Measurements from ENCODE around the gene GRK1.

- TF ChIP-seq, protein P1, sequence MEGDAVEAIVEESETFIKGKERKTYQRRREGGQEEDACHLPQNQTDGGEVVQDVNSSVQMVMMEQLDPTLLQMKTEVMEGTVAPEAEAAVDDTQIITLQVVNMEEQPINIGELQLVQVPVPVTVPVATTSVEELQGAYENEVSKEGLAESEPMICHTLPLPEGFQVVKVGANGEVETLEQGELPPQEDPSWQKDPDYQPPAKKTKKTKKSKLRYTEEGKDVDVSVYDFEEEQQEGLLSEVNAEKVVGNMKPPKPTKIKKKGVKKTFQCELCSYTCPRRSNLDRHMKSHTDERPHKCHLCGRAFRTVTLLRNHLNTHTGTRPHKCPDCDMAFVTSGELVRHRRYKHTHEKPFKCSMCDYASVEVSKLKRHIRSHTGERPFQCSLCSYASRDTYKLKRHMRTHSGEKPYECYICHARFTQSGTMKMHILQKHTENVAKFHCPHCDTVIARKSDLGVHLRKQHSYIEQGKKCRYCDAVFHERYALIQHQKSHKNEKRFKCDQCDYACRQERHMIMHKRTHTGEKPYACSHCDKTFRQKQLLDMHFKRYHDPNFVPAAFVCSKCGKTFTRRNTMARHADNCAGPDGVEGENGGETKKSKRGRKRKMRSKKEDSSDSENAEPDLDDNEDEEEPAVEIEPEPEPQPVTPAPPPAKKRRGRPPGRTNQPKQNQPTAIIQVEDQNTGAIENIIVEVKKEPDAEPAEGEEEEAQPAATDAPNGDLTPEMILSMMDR (IDR thresholded peaks at IDR 0.05; ENCODE audit: low read depth, low read length), result no peak
- no peak for TF ChIP-seq POLR2A (IDR thresholded peaks at IDR 0.05; ENCODE audit: extremely low read depth, insufficient read length)
- TF ChIP-seq, protein P2, sequence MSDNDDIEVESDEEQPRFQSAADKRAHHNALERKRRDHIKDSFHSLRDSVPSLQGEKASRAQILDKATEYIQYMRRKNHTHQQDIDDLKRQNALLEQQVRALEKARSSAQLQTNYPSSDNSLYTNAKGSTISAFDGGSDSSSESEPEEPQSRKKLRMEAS (IDR thresholded peaks at IDR 0.05; ENCODE audit: low read depth, low read length), result no peak
Observed at GRCh38 chr13:113657851-113658741, 8.9 kb upstream of the GRK1 start, which contains the start of gene ATP4B.

Measured in NB4 (cell line).